H9 (cell line): ENCODE measurements around the gene PTPRR. TPM values are rescaled to one million over a fixed set of nuclear protein-coding genes. Genes with fewer than 3 reads are reported as not detected.

Experiments
- DNase-seq: peaks from one replicate; pipeline ENCODE4 v3.0.0-alpha.2; 2017
- H2AFZ ChIP-seq: one replicate; pipeline ENCODE4 v1.6.1; 2013; ENCODE audit warnings: mild to moderate bottlenecking, low read length, control low read depth, moderate library complexity
- H2AK5ac ChIP-seq: 2 replicates; pipeline ENCODE4 v1.6.1; 2013; ENCODE audit warnings: low read length, control low read depth, mixed read lengths; ENCODE audit not compliant: insufficient read length
- H2BK120ac ChIP-seq: one replicate; pipeline ENCODE4 v1.6.1; 2013; ENCODE audit warnings: low read depth, mild to moderate bottlenecking, low read length, control low read depth, inconsistent platforms; ENCODE audit not compliant: poor library complexity, severe bottlenecking
- H2BK12ac ChIP-seq: 2 replicates; pipeline ENCODE4 v1.6.1; 2013; ENCODE audit warnings: low read length, control low read depth, mixed read lengths, low read depth; ENCODE audit not compliant: insufficient read length
- H2BK15ac ChIP-seq: 2 replicates; pipeline ENCODE4 v1.6.1; 2013; ENCODE audit warnings: low read depth, low read length, control low read depth
- H2BK20ac ChIP-seq: one replicate; pipeline ENCODE4 v1.6.1; 2013; ENCODE audit warnings: low read depth, mild to moderate bottlenecking, low read length, control low read depth, inconsistent platforms; ENCODE audit not compliant: poor library complexity, severe bottlenecking
- H2BK5ac ChIP-seq: 2 replicates; pipeline ENCODE4 v1.6.1; 2013; ENCODE audit warnings: low read length, control low read depth, mixed read lengths; ENCODE audit not compliant: insufficient read length
- H3K14ac ChIP-seq: 2 replicates; pipeline ENCODE4 v1.6.1; 2013; ENCODE audit warnings: low read length, control low read depth; ENCODE audit not compliant: insufficient read depth
- H3K18ac ChIP-seq: 2 replicates; pipeline ENCODE4 v1.6.1; 2013; ENCODE audit warnings: low read depth, mild to moderate bottlenecking, mixed read lengths, low read length, control low read depth; ENCODE audit not compliant: insufficient read length
- H3K23ac ChIP-seq: 2 replicates; pipeline ENCODE4 v1.6.1; 2013; ENCODE audit warnings: low read length, control low read depth, mixed read lengths, low read depth; ENCODE audit not compliant: insufficient read length
- H3K23me2 ChIP-seq: 2 replicates; pipeline ENCODE4 v1.6.1; 2013; ENCODE audit warnings: low read depth, mild to moderate bottlenecking, mixed read lengths, low read length, control low read depth; ENCODE audit not compliant: insufficient read length, poor library complexity, severe bottlenecking
- H3K27ac ChIP-seq: 2 replicates; pipeline ENCODE4 v1.5.1; 2013; ENCODE audit warnings: low read length, control low read depth, mixed read lengths, low read depth; ENCODE audit not compliant: insufficient read length
- H3K27me3 ChIP-seq: 2 replicates; pipeline ENCODE4 v1.6.1; 2013; ENCODE audit warnings: low read length, control low read depth, inconsistent platforms; ENCODE audit not compliant: insufficient read depth
- H3K4ac ChIP-seq: 2 replicates; pipeline ENCODE4 v1.6.1; 2013; ENCODE audit warnings: low read depth, mild to moderate bottlenecking, control low read depth, inconsistent platforms, low read length, moderate library complexity
- H3K4me1 ChIP-seq: 2 replicates; pipeline ENCODE4 v1.6.1; 2013; ENCODE audit warnings: low read length, control low read depth, inconsistent platforms; ENCODE audit not compliant: insufficient read depth
- H3K4me2 ChIP-seq: 2 replicates; pipeline ENCODE4 v1.6.1; 2013; ENCODE audit warnings: low read length, control low read depth, mixed read lengths; ENCODE audit not compliant: insufficient read length, insufficient read depth
- H3K56ac ChIP-seq: 2 replicates; pipeline ENCODE4 v1.6.1; 2013; ENCODE audit warnings: low read depth, mild to moderate bottlenecking, mixed read lengths, low read length, control low read depth; ENCODE audit not compliant: insufficient read length
- H3K79me1 ChIP-seq: 2 replicates; pipeline ENCODE4 v1.6.1; 2013; ENCODE audit warnings: low read depth, mild to moderate bottlenecking, moderate library complexity, low read length, control low read depth, inconsistent platforms; ENCODE audit not compliant: insufficient read depth, poor library complexity, severe bottlenecking
- H3K79me2 ChIP-seq: 2 replicates; pipeline ENCODE4 v1.6.1; 2013; ENCODE audit warnings: low read length, control low read depth, inconsistent platforms; ENCODE audit not compliant: insufficient read depth
- H3K9ac ChIP-seq: 2 replicates; pipeline ENCODE4 v1.6.1; 2013; ENCODE audit warnings: low read length, control low read depth, mixed read lengths; ENCODE audit not compliant: insufficient read length; ENCODE audit errors: extremely low read depth
- H3K9me3 ChIP-seq: one replicate; pipeline ENCODE4 v1.6.1; 2013; ENCODE audit warnings: low read depth, low read length, inconsistent platforms; ENCODE audit not compliant: control insufficient read depth
- H3T11ph ChIP-seq: one replicate; pipeline ENCODE4 v1.6.1; 2013; ENCODE audit warnings: mild to moderate bottlenecking, low read length, control low read depth, inconsistent platforms
- H4K20me1 ChIP-seq: one replicate; pipeline ENCODE4 v1.6.1; 2013; ENCODE audit not compliant: control insufficient read depth, insufficient read length, insufficient read depth
- H4K5ac ChIP-seq: 2 replicates; pipeline ENCODE4 v1.6.1; 2013; ENCODE audit warnings: low read depth, mild to moderate bottlenecking, mixed read lengths, low read length, control low read depth; ENCODE audit not compliant: insufficient read length
- H4K8ac ChIP-seq: replicated peaks from 2 replicates; pipeline ENCODE4 v1.6.1; 2013; ENCODE audit warnings: low read length, control low read depth, mixed read lengths, low read depth; ENCODE audit not compliant: insufficient read length
- H4K91ac ChIP-seq: 2 replicates; pipeline ENCODE4 v1.6.1; 2013; ENCODE audit warnings: low read depth, mild to moderate bottlenecking, moderate library complexity, mixed read lengths, low read length, control low read depth; ENCODE audit not compliant: insufficient read length
- H3K27ac Mint-ChIP-seq, 3 experiments: 2 replicates in 2 of 3; 3 replicates in 1 of 3; pipeline ENCODE4 v1.8.0; 2020 to 2021; ENCODE audit warnings: mixed read lengths in 3 of 3, mild to moderate bottlenecking in 1 of 3, moderate library complexity in 1 of 3
- H3K27me3 Mint-ChIP-seq: 2 replicates; pipeline ENCODE4 v1.8.0; 2021; ENCODE audit warnings: low read depth, mild to moderate bottlenecking, moderate library complexity, mixed read lengths
- H3K36me3 Mint-ChIP-seq, 3 experiments: 2 replicates in 2 of 3; 3 replicates in 1 of 3; pipeline ENCODE4 v1.8.0; 2020 to 2021; ENCODE audit warnings: low read depth in 3 of 3, mixed read lengths in 3 of 3; ENCODE audit not compliant: insufficient read depth in 1 of 3
- H3K4me1 Mint-ChIP-seq, 2 experiments: 2 replicates each; pipeline ENCODE4 v1.8.0; 2020; ENCODE audit warnings: mixed read lengths in 2 of 2
- H3K4me3 Mint-ChIP-seq, 2 experiments: 2 replicates in 1 of 2; 3 replicates in 1 of 2; pipeline ENCODE4 v1.8.0; 2020 to 2021; ENCODE audit warnings: mild to moderate bottlenecking in 2 of 2, mixed read lengths in 2 of 2, moderate library complexity in 1 of 2
- H3K9me3 Mint-ChIP-seq, 2 experiments: 2 replicates in 1 of 2; 3 replicates in 1 of 2; pipeline ENCODE4 v1.8.0; 2020; ENCODE audit warnings: mild to moderate bottlenecking in 2 of 2, mixed read lengths in 2 of 2, moderate library complexity in 1 of 2
- CTCF ChIP-seq: fragments of 200-600 bp; sonication (generic); conservative IDR thresholded peaks from 3 replicates; pipeline ENCODE4 v1.8.0; 2021; ENCODE audit warnings: antibody characterized with exemption, mild to moderate bottlenecking
- WGBS: extraction: QIAGEN DNeasy Blood & Tissue Kit; methylation state at CpG from one replicate; pipeline ENCODE4 v1.1.7; 2013; ENCODE audit warnings: missing lambda C conversion rate, low lambda C conversion rate, mixed read lengths; ENCODE audit not compliant: insufficient read length; ENCODE audit errors: extremely low coverage; 5-methylcytosine and 5-hydroxymethylcytosine counted together
- total RNA-seq: library from RNA; stranded (reverse); gene quantifications from 2 replicates; pipeline ENCODE4 v1.2.1, GENCODE V29; 2021

PTPRR gene
- total RNA-seq, 1 experiment from 2014 or later, result 0.22 TPM

GRCh38 chr12:70667253-70667652 is 253.3 kb downstream of the PTPRR start:
- no peak overlapping the region for H3K56ac ChIP-seq
- H3K23me2 ChIP-seq, result peaks cover 4% of the 10 kb centered on the region
- no peak overlapping the region for H3K18ac ChIP-seq
- no peak overlapping the region for H3K27ac Mint-ChIP-seq
- no peaks in the 10 kb centered on the region for H3K36me3 Mint-ChIP-seq
- no peak overlapping the region for H3T11ph ChIP-seq
- H2BK120ac ChIP-seq, result no peak overlapping the region
- no peak overlapping the region for H4K5ac ChIP-seq
- no peak overlapping the region for H2BK12ac ChIP-seq
- H3K9me3 ChIP-seq, result no peaks in the 10 kb centered on the region
- no peak overlapping the region for H3K14ac ChIP-seq
- H2BK15ac ChIP-seq, result no peak overlapping the region
- H4K20me1 ChIP-seq, result no peaks in the 10 kb centered on the region
- H2BK5ac ChIP-seq, result no peak overlapping the region
- DNase-seq, result no peak
- H3K79me1 ChIP-seq, result no peaks in the 10 kb centered on the region
- H3K27ac ChIP-seq, result no peak overlapping the region
- H3K79me2 ChIP-seq, result no peaks in the 10 kb centered on the region
- H2AFZ ChIP-seq, result no peak overlapping the region
- no peak overlapping the region for H3K4me3 Mint-ChIP-seq
- no peak for TF ChIP-seq CTCF
- WGBS, result no CpG with 5 or more reads among the region's 2 CpGs
- no peak overlapping the region for H2AK5ac ChIP-seq
- H3K4me1 ChIP-seq, result peaks cover 6% of the 10 kb centered on the region; the same call in 1 of the 2 replicates
- H3K23ac ChIP-seq, result no peak overlapping the region
- H3K9ac ChIP-seq, result no peak overlapping the region
- no peak overlapping the region for H4K8ac ChIP-seq
- no peak overlapping the region for H3K4me2 ChIP-seq
- no peaks in the 10 kb centered on the region for H3K27me3 ChIP-seq
- no peak overlapping the region for H2BK20ac ChIP-seq
- H4K91ac ChIP-seq, result no peak overlapping the region
- H3K4ac ChIP-seq, result no peak overlapping the region
- H3K4me1 Mint-ChIP-seq, result peaks cover 14% of the 10 kb centered on the region in 2 experiments
- H3K27me3 Mint-ChIP-seq, result no peaks in the 10 kb centered on the region
- H3K9me3 Mint-ChIP-seq, result no peaks in the 10 kb centered on the region
